ENCODE measurements around the gene POU6F2.

The POU6F2 gene

GRCh38 chr7:39233851-39234529 lies 256.3 kb downstream of the POU6F2 start:
- no peak overlapping the region for H3K4me3 ChIP-seq (ENCODE audit: low read length)
- TF ChIP-seq ZNF274 (IDR thresholded peaks at IDR 0.05; ENCODE audit: low read depth, low read length), result no peak

GRCh38 chr7:39238234-39238869 lies 260.6 kb downstream of the POU6F2 start:
- H3K4me3 ChIP-seq (ENCODE audit: low read length), result no peak overlapping the region
- no peak for TF ChIP-seq ZNF274 (IDR thresholded peaks at IDR 0.05; ENCODE audit: low read depth, low read length)

GRCh38 chr7:39240864-39241263 lies 263.2 kb downstream of the POU6F2 start:
- no peak overlapping the region for H3K4me3 ChIP-seq (ENCODE audit: low read length)

GRCh38 chr7:39247576-39247975 lies 269.9 kb downstream of the POU6F2 start:
- no peak for TF ChIP-seq ZNF274 (IDR thresholded peaks at IDR 0.05; ENCODE audit: low read depth, low read length)
- no peak overlapping the region for H3K4me3 ChIP-seq (ENCODE audit: low read length)

More at GRCh38 chr7:39240864-39241263, 263.2 kb downstream of the POU6F2 start:
- TF ChIP-seq ZNF274 (IDR thresholded peaks at IDR 0.05; ENCODE audit: low read depth, low read length), result no peak

GRCh38 chr7:39248041-39248691 lies 270.5 kb downstream of the POU6F2 start:
- H3K4me3 ChIP-seq (ENCODE audit: low read length), result no peak overlapping the region
- no peak for TF ChIP-seq ZNF274 (IDR thresholded peaks at IDR 0.05; ENCODE audit: low read depth, low read length)

- H3K4me3 ChIP-seq (ENCODE audit: low read length), result no peak overlapping the region
These were observed 271.0 kb downstream of the POU6F2 start for GRCh38 chr7:39248692-39249090.

GRCh38 chr7:39249635-39250152 lies 272.0 kb downstream of the POU6F2 start:
- H3K4me3 ChIP-seq (ENCODE audit: low read length), result no peak overlapping the region
- TF ChIP-seq ZNF274 (IDR thresholded peaks at IDR 0.05; ENCODE audit: low read depth, low read length), result no peak

More at GRCh38 chr7:39248692-39249090, 271.0 kb downstream of the POU6F2 start:
- no peak for TF ChIP-seq ZNF274 (IDR thresholded peaks at IDR 0.05; ENCODE audit: low read depth, low read length)

DNA sequence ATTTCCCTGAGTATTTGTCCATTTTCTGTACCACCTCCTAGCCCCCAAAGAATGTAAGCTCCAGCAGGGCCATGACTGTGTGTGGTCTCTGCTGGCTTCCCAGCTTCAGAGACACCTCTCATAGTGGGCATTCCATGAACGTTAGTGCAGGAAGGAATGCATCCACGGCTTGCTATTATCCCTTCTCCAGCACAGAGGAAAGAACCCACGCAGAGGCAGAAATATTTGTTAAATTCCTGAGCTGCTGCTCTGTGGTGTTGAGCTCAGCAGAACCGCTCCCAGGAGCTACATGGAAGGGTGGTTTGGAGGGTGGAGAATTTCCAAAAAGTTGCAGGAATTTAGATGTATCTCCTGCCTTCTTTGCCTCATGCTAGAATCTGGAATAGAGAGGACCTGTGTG lies 275.2 kb downstream of the POU6F2 start:
- no peak overlapping the region for H3K4me3 ChIP-seq (ENCODE audit: low read length)
- TF ChIP-seq ZNF274 (IDR thresholded peaks at IDR 0.05; ENCODE audit: low read depth, low read length), result no peak

GRCh38 chr7:39259391-39260003 lies 281.8 kb downstream of the POU6F2 start:
- no peak for TF ChIP-seq ZNF274 (IDR thresholded peaks at IDR 0.05; ENCODE audit: low read depth, low read length)
- H3K4me3 ChIP-seq (ENCODE audit: low read length), result no peak overlapping the region

DNA sequence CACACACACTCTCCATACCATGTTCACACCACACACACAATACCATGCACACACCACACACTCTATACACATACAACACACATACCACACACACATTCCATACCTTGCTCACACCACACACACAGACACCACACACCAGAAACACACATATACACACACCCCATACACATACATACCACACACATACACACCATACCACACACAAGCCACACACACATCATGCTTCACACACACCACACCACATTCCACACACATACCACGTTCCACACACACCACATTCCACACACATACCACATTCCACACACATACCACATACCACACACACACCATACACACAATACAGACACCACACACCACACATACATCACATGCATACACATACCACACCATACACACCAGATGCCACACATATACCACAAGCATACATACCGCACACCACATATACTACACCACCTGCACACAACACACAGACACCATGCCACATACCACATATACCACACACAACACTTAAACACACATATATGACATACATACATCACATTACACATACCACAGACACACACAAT lies 282.7 kb downstream of the POU6F2 start:
- H3K4me3 ChIP-seq (ENCODE audit: low read length), result no peak overlapping the region
- TF ChIP-seq ZNF274 (IDR thresholded peaks at IDR 0.05; ENCODE audit: low read depth, low read length), result no peak

GRCh38 chr7:39261771-39262170 lies 284.1 kb downstream of the POU6F2 start:
- no peak for TF ChIP-seq ZNF274 (IDR thresholded peaks at IDR 0.05; ENCODE audit: low read depth, low read length)
- H3K4me3 ChIP-seq (ENCODE audit: low read length), result no peak overlapping the region

- no peak overlapping the region for H3K4me3 ChIP-seq (ENCODE audit: low read length)
- no peak for TF ChIP-seq ZNF274 (IDR thresholded peaks at IDR 0.05; ENCODE audit: low read depth, low read length)
These were observed 288.2 kb downstream of the POU6F2 start for GRCh38 chr7:39265641-39266591.

DNA sequence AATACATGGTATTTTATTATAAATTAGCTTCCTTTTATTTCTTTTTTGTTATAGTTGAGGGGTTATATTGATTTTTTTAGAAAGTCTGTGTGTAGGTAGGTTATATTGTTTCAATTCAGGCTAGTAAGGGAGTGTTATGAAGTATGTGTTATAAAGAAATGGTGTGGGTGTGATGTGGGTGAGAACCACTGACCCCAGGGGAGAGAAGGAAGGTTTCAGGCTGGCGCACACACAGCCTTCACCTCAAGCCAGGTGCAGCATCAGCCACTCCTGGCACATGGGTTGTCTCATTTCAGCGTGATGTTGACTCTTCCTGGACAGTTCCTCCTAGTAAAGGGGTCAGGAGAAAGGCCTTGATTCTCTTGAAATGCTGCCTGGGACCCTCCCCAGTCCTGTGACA lies 291.3 kb downstream of the POU6F2 start:
- H3K4me3 ChIP-seq (ENCODE audit: low read length), result no peak overlapping the region
- no peak for TF ChIP-seq ZNF274 (IDR thresholded peaks at IDR 0.05; ENCODE audit: low read depth, low read length)

All from GM08714 (cell line).